Lower leg skin (tissue), 3 donors: ENCODE measurements around the gene ZYG11A.

Source experiments
- CTCF ChIP-seq, 3 donors: fragments of 450-650 bp; IDR thresholded peaks; one replicate each; pipeline ENCODE4 v1.5.1; 2016; ENCODE audit warnings: antibody characterized with exemption in 3 of 3, mild to moderate bottlenecking in 3 of 3, moderate library complexity in 2 of 3
- POLR2A ChIP-seq, 2 donors: fragments of 450-650 bp; IDR thresholded peaks; one replicate each; pipeline ENCODE4 v1.6.1; 2016 to 2017; ENCODE audit warnings: antibody characterized with exemption in 2 of 2, mild to moderate bottlenecking in 1 of 2, moderate library complexity in 1 of 2

GRCh38 chr1:52928015-52928404 is 85.5 kb downstream of the ZYG11A start:
- TF ChIP-seq CTCF (IDR thresholded peaks at IDR 0.05) (no peak), POLR2A (IDR thresholded peaks at IDR 0.05) (no peak)
